ENCODE measurements around the gene DNPH1. TPM values are rescaled to one million over a fixed set of nuclear protein-coding genes. Genes with fewer than 3 reads are reported as not detected.
A peak's percentile ranks its signal among the peaks of the same experiment; 100 is the strongest.

DNPH1 gene
- polyA plus RNA-seq, 1 donor from 2014 or later = 48.3 TPM

DNA sequence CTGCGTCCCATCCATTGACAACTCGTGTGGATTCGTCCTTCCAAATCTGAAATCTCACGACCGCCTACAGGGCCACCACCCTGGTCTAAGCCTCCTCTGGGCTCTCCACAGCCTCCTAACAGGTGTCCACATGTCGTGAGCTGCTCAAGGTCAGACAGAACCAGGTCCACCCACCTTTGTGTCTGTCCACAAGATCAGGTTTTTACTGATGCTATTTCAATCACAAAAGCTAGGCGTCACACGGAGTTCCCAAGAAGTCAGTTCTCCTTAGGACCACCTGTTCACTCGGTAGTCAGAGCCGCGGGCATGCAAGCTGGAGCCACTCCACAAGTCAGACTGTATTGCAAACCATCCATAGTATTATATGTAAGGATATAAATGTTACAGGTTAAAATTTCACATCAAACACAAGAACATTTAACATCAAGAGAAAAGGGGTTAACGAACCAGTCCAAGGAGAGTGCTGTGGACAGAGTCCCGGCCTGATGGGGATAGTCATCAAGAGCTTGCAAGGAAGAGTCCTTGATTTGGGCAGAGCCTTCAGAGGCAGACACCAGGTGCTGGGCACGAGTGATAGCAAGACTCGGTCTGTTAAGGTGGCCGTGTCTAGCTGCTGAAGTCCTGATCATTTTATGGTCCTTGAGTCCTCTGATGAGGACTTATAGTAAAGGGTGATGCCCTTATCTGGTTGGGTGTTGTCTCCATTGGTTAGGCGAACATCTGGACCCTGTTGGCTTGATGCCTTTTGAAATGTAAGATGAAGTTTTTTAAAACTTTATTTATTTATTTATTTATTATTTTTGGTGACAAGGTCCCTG, 731 bp upstream of the DNPH1 start:
- Histone ChIP-seq H3K36me3 (ENCODE audit: insufficient read depth, low read length) (no peaks in the 10 kb centered on the region), H3K27ac (ENCODE audit: low read length) (no peak overlapping the region), H4K20me1 (ENCODE audit: insufficient read depth) (no peaks in the 10 kb centered on the region), H3K9ac (ENCODE audit: low read length) (no peak overlapping the region), H3K4me2 (ENCODE audit: low read length) (no peak overlapping the region), H3K9me3 (ENCODE audit: low read length) (no peaks in the 10 kb centered on the region), H2AFZ (ENCODE audit: low read depth, low read length) (no peak overlapping the region), H3K4me3 (ENCODE audit: low read length) (peak overlapping the region; percentile 62), H3K27me3 (ENCODE audit: insufficient read depth, low read depth, low read length) (no peaks in the 10 kb centered on the region), H3K79me2 (replicated peaks; ENCODE audit: insufficient read depth, low read length) (no peaks in the 10 kb centered on the region), H3F3A (ENCODE audit: insufficient read depth, low read length, poor library complexity, severe bottlenecking) (no peaks in the 10 kb centered on the region), H3K9me2 (ENCODE audit: insufficient read depth, low read length) (no peaks in the 10 kb centered on the region)
- TF ChIP-seq CTCF (IDR thresholded peaks at IDR 0.05; ENCODE audit: poor library complexity, severe bottlenecking) (no peak), EP300 (conservative IDR thresholded peaks at IDR 0.05; ENCODE audit: poor library complexity, severe bottlenecking) (no peak), POLR2AphosphoS5 (IDR thresholded peaks at IDR 0.05) (no peak), TAF1 (IDR thresholded peaks at IDR 0.05; ENCODE audit: low read depth) (no peak)
- TF ChIP-seq, protein P1, sequence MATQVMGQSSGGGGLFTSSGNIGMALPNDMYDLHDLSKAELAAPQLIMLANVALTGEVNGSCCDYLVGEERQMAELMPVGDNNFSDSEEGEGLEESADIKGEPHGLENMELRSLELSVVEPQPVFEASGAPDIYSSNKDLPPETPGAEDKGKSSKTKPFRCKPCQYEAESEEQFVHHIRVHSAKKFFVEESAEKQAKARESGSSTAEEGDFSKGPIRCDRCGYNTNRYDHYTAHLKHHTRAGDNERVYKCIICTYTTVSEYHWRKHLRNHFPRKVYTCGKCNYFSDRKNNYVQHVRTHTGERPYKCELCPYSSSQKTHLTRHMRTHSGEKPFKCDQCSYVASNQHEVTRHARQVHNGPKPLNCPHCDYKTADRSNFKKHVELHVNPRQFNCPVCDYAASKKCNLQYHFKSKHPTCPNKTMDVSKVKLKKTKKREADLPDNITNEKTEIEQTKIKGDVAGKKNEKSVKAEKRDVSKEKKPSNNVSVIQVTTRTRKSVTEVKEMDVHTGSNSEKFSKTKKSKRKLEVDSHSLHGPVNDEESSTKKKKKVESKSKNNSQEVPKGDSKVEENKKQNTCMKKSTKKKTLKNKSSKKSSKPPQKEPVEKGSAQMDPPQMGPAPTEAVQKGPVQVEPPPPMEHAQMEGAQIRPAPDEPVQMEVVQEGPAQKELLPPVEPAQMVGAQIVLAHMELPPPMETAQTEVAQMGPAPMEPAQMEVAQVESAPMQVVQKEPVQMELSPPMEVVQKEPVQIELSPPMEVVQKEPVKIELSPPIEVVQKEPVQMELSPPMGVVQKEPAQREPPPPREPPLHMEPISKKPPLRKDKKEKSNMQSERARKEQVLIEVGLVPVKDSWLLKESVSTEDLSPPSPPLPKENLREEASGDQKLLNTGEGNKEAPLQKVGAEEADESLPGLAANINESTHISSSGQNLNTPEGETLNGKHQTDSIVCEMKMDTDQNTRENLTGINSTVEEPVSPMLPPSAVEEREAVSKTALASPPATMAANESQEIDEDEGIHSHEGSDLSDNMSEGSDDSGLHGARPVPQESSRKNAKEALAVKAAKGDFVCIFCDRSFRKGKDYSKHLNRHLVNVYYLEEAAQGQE (IDR thresholded peaks at IDR 0.05; ENCODE audit: borderline replicate concordance) = no peak

- no peak overlapping the region for H3K4me3 ChIP-seq (ENCODE audit: low read length)
- H3F3A ChIP-seq (ENCODE audit: insufficient read depth, low read length, poor library complexity, severe bottlenecking) = no peaks in the 10 kb centered on the region
- no peak overlapping the region for H3K9ac ChIP-seq (ENCODE audit: low read length)
- H3K4me2 ChIP-seq (ENCODE audit: low read length) = no peak overlapping the region
- TF ChIP-seq EP300 (conservative IDR thresholded peaks at IDR 0.05; ENCODE audit: poor library complexity, severe bottlenecking) (no peak), POLR2AphosphoS5 (IDR thresholded peaks at IDR 0.05) (no peak), SMC3 (conservative IDR thresholded peaks at IDR 0.05; ENCODE audit: poor library complexity) (no peak), CTCF (IDR thresholded peaks at IDR 0.05; ENCODE audit: poor library complexity, severe bottlenecking) (no peak), RAD21 (conservative IDR thresholded peaks at IDR 0.05) (no peak), EZH2 (IDR thresholded peaks at IDR 0.05; ENCODE audit: borderline replicate concordance, insufficient read depth, low read length, poor library complexity, severe bottlenecking) (no peak), TAF1 (IDR thresholded peaks at IDR 0.05; ENCODE audit: low read depth) (no peak), MXI1 (conservative IDR thresholded peaks at IDR 0.05; ENCODE audit: poor library complexity, severe bottlenecking) (no peak)
- TF ChIP-seq, protein P1 (IDR thresholded peaks at IDR 0.05; ENCODE audit: borderline replicate concordance) = no peak
- H2AFZ ChIP-seq (ENCODE audit: low read depth, low read length) = no peak overlapping the region
- no peaks in the 10 kb centered on the region for H3K36me3 ChIP-seq (ENCODE audit: insufficient read depth, low read length)
- H4K20me1 ChIP-seq (ENCODE audit: insufficient read depth) = no peaks in the 10 kb centered on the region
- no peaks in the 10 kb centered on the region for H3K79me2 ChIP-seq (replicated peaks; ENCODE audit: insufficient read depth, low read length)
- no peak overlapping the region for H3K27ac ChIP-seq (ENCODE audit: low read length)
- H3K9me2 ChIP-seq (ENCODE audit: insufficient read depth, low read length) = no peaks in the 10 kb centered on the region
- no peaks in the 10 kb centered on the region for H3K27me3 ChIP-seq (ENCODE audit: insufficient read depth, low read depth, low read length)
- no peaks in the 10 kb centered on the region for H3K9me3 ChIP-seq (ENCODE audit: low read length)
These were observed 3.0 kb downstream of the DNPH1 start for GRCh38 chr6:43226192-43226851.

All from neural cell (in vitro differentiated cells).